Effector memory CD8-positive, alpha-beta T cell (primary cell): Measurements from ENCODE around the gene MINDY3.
A peak's percentile ranks its signal among the peaks of the same experiment; 100 is the strongest.
"Not testable (repeated sequence)": the region's sequence is repeated elsewhere in the genome, so short reads cannot be mapped to it uniquely, and the experiment has no call there.

ENCODE experiments used
- ATAC-seq: fragments of 150-1000 bp; cut with Tn5 transposase; replicated peaks from 2 replicates; pipeline ENCODE4 v1.10.0; 2021; ENCODE audit warnings: mild to moderate bottlenecking, moderate library complexity
- DNase-seq, 3 experiments: peaks; one replicate each; pipeline ENCODE4 v3.0.0; 2021
- H3K27ac Mint-ChIP-seq, 2 donors: one replicate each; pipeline ENCODE4 v1.8.0; 2022; ENCODE audit warnings: mild to moderate bottlenecking in 2 of 2, mixed read lengths in 2 of 2, moderate library complexity in 2 of 2
- H3K27me3 Mint-ChIP-seq, 2 donors: one replicate each; pipeline ENCODE4 v1.8.0; 2022; ENCODE audit warnings: mixed read lengths in 2 of 2
- H3K36me3 Mint-ChIP-seq: one replicate; pipeline ENCODE4 v1.8.0; 2022; ENCODE audit warnings: mild to moderate bottlenecking, moderate library complexity, mixed read lengths; ENCODE audit not compliant: insufficient read depth
- H3K4me1 Mint-ChIP-seq, 2 donors: one replicate each; pipeline ENCODE4 v1.8.0; 2022; ENCODE audit warnings: low read depth in 2 of 2, mixed read lengths in 2 of 2
- H3K4me3 Mint-ChIP-seq, 2 donors: one replicate each; pipeline ENCODE4 v1.8.0; 2022; ENCODE audit warnings: mild to moderate bottlenecking in 2 of 2, mixed read lengths in 2 of 2, moderate library complexity in 2 of 2
- H3K9me3 Mint-ChIP-seq, 2 donors: one replicate each; pipeline ENCODE4 v1.8.0; 2022; ENCODE audit warnings: mixed read lengths in 2 of 2

Gene MINDY3

DNA sequence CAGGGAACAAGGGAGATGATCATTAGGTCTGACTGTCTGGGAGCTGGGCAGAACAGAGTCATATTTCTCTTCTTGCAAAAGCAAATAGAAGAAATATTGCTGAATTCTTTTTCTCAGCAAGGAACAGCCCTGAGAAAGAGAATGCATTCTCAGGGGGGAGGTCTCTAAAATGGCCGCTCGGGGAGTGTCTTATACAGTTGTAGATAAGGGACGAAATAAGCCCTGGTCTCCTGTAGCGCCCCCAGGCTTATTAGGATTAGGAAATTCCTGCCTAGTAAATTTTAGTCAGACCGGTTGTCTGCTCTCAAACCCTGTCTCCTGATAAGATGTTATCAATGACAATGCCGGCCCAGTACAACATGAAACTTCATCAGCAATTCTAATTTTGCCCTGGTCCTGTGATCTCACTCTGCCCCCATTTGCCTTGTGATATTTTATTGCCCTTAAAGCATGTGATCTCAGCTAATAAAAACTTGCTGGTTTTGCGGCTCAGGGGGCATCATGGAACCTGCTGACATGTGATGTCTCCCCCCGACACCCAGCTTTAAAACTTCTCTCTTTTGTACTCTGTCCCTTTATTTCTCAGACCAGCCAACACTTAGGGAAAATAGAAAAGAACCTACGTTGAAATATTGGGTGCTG, 9.8 kb downstream of the MINDY3 start:
- H3K4me3 Mint-ChIP-seq, H3K27me3 Mint-ChIP-seq, ATAC-seq, DNase-seq, H3K27ac Mint-ChIP-seq: not testable (repeated sequence)
- H3K9me3 Mint-ChIP-seq = peaks cover 10 to 24% of the 10 kb centered on the region in 2 donors
- peaks cover 13 to 50% of the 10 kb centered on the region in 2 donors for H3K4me1 Mint-ChIP-seq
- peaks cover 11% of the 10 kb centered on the region for H3K36me3 Mint-ChIP-seq

DNA sequence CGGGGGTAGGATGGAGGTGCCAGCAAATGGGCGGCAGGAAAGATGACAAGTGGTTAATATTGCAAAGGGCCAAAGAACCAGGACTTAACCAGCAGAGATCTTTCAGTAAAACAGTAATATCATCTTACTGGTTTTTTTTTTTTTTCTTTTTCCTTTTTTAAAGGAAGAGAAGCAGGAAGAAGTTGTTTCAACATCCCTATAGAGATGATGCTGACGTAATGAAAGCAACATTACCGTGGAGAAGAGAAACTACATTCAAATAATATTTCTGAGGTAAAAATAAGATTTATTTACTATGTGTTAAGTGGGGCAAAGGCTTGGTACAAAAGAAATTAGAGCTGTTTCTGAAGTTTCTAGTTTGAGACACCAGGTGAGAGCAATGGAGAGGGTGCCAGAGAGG, 11.0 kb downstream of the MINDY3 start:
- H3K27ac Mint-ChIP-seq = no peak overlapping the region
- H3K9me3 Mint-ChIP-seq = peaks cover 10 to 24% of the 10 kb centered on the region in 2 donors
- peaks cover 13 to 40% of the 10 kb centered on the region in 2 donors for H3K4me1 Mint-ChIP-seq
- H3K4me3 Mint-ChIP-seq = no peak overlapping the region
- peaks cover 14% of the 10 kb centered on the region for H3K36me3 Mint-ChIP-seq
- DNase-seq (no peak), ATAC-seq (no peak)
- no peaks in the 10 kb centered on the region for H3K27me3 Mint-ChIP-seq

DNA sequence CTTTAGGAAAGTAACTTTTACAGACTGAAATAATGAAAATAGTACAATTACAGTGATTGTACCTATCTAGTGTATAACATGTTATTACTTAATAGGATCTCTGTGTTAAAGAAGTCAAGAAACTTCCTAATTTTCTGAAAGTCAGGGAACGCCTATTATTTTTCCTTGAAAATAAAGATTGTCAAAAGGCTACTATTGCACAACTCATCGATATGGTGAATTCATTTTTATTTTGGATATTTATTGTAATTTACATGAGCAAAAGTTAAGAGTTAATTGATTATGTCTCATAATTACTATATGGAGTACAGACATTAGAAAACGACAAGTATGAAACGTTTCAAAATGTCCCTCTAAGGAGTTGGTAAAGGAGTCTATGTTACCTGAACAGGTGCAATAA, 12.8 kb downstream of the MINDY3 start:
- Mint-ChIP-seq H3K4me3 (no peak overlapping the region), H3K36me3 (peaks cover 20% of the 10 kb centered on the region), H3K4me1 (peaks cover 16 to 49% of the 10 kb centered on the region in 2 donors)

DNA sequence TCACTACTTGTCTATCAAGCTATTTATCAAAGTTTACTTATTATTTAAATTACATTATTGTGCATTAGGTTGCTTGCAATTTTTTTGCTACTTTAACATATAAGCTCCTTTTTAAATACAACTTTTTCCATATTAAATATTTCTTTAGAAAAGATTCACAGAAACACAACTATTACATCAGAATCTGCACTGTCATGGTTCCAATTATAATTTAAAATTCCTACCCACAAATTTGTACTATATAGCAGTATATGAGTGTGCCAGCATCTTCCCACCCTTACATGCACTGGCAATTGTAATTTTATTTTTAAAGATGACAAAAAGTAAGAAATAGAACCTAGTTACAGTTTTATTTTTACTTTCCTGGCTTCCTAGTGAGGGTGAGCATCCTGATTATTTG, 15.8 kb downstream of the MINDY3 start:
- no peak for DNase-seq
- H3K9me3 Mint-ChIP-seq = no peaks in the 10 kb centered on the region
- H3K4me1 Mint-ChIP-seq = peaks cover 6 to 28% of the 10 kb centered on the region in 2 donors
- no peak for ATAC-seq
- no peak overlapping the region for H3K27ac Mint-ChIP-seq
- H3K4me3 Mint-ChIP-seq = no peak overlapping the region
- H3K36me3 Mint-ChIP-seq = peaks cover 20% of the 10 kb centered on the region
- no peaks in the 10 kb centered on the region for H3K27me3 Mint-ChIP-seq

More for the DNA sequence above, 12.8 kb downstream of the MINDY3 start:
- peaks cover 10 to 24% of the 10 kb centered on the region in 2 donors for H3K9me3 Mint-ChIP-seq
- no peaks in the 10 kb centered on the region for H3K27me3 Mint-ChIP-seq
- no peak for DNase-seq
- no peak for ATAC-seq
- H3K27ac Mint-ChIP-seq = no peak overlapping the region

DNA sequence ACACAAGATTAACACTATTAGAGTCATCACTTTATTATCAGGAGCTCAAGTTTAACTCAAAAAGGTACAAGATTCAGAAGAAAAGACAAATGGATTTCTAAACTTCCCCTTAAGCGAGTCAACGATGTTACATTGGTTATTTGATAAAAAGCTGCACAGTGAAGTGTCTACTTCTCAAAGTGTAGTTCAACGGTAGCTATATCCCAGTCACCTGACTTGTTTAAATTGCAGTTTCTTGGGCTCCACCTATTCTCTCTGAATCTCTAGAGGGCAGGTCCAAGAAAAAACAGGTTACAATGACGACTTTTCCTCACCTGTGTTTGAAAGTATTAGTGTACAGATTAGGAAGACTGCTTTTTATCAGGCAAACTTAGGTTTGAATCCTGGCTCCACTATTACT, 16.6 kb downstream of the MINDY3 start:
- ATAC-seq = no peak
- no peaks in the 10 kb centered on the region for H3K27me3 Mint-ChIP-seq
- no peak overlapping the region for H3K4me3 Mint-ChIP-seq
- no peak for DNase-seq
- no peaks in the 10 kb centered on the region for H3K9me3 Mint-ChIP-seq
- peaks cover 20% of the 10 kb centered on the region for H3K36me3 Mint-ChIP-seq
- peaks cover 4 to 27% of the 10 kb centered on the region in 2 donors for H3K4me1 Mint-ChIP-seq
- peak overlapping the region in 1 of 2 donors; percentile 38 for H3K27ac Mint-ChIP-seq

DNA sequence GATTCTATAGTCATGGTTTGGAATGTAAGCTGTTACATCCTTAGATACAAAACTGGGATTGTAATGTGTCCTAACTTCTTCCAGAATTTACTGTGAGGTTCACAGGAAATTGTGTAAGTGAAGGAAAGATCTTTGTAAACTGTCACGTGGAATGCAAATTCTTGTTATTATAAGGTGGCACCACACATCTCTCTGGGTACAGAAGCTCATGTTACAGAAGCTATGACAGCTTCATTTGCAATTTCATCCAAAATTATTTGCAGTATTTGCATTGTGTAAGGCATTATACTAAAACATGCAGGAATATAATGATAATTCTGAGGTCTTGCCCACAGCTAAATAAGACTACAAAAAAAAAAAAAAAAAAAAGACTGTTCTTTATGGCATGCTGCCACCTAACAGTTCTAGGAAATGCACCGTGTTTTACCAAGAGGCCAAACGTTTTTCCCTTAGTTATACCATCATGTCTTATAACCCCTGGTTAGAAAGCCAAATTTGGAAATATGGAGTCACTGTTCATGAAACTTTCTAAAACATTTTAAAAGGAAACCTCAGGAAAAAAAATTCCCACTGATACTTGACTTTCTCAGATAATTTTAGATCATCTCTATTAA, 17.6 kb downstream of the MINDY3 start:
- H3K36me3 Mint-ChIP-seq = peaks cover 20% of the 10 kb centered on the region
- H3K27ac Mint-ChIP-seq = peak overlapping the region; percentile 13 to 32
- DNase-seq (no peak), ATAC-seq (no peak)
- H3K4me1 Mint-ChIP-seq = peaks cover 3 to 26% of the 10 kb centered on the region in 2 donors
- no peaks in the 10 kb centered on the region for H3K27me3 Mint-ChIP-seq
- no peaks in the 10 kb centered on the region for H3K9me3 Mint-ChIP-seq
- H3K4me3 Mint-ChIP-seq = no peak overlapping the region

DNA sequence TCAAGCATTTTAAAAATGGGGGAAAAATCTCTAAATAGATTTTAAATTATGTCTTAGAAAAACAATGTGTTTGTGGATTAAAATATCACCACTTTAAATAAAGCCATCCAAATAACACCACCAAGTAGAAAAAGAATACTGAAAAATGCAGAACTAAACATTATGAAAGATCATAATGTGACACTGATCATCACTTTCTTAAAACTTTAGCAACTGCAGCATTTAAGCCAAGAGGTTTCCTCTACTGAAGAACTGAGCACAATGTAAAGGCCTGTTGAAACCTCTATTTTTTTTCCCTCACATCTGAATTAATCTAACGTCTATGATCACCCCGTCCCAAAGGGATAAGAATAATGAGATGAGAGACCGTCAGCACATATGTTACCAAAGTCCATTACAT, 18.6 kb downstream of the MINDY3 start:
- H3K36me3 Mint-ChIP-seq = peaks cover 16% of the 10 kb centered on the region
- no peak for ATAC-seq
- H3K9me3 Mint-ChIP-seq = no peaks in the 10 kb centered on the region
- DNase-seq = no peak
- H3K4me1 Mint-ChIP-seq = peaks cover 2 to 26% of the 10 kb centered on the region in 2 donors
- peak overlapping the region in 1 of 2 donors; percentile 10 for H3K27ac Mint-ChIP-seq
- no peak overlapping the region for H3K4me3 Mint-ChIP-seq
- H3K27me3 Mint-ChIP-seq = no peaks in the 10 kb centered on the region

DNA sequence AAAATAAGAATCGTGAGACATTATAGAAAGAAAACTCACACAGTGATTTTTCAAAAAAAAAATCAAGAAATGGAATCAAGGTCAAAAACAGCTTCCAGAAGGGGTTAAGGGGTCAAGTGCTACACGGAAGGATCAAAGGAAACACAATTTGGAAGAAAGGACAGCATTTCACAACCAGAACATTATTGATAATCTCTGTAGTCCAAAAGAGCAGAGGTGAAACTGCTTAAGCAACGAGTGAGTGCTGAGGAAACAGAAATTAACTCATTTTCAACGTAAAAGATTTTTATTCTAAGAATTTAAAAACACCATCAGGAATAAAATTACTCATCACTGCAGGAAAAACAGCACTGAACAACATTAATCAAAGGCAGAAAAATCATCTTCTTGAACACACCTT, 23.5 kb downstream of the MINDY3 start:
- peaks cover 7% of the 10 kb centered on the region for H3K36me3 Mint-ChIP-seq
- H3K9me3 Mint-ChIP-seq = no peaks in the 10 kb centered on the region
- no peaks in the 10 kb centered on the region for H3K27me3 Mint-ChIP-seq
- peaks cover 4 to 12% of the 10 kb centered on the region in 2 donors for H3K4me1 Mint-ChIP-seq
- no peak overlapping the region for H3K27ac Mint-ChIP-seq
- H3K4me3 Mint-ChIP-seq = no peak overlapping the region
- ATAC-seq (no peak), DNase-seq (no peak)

DNA sequence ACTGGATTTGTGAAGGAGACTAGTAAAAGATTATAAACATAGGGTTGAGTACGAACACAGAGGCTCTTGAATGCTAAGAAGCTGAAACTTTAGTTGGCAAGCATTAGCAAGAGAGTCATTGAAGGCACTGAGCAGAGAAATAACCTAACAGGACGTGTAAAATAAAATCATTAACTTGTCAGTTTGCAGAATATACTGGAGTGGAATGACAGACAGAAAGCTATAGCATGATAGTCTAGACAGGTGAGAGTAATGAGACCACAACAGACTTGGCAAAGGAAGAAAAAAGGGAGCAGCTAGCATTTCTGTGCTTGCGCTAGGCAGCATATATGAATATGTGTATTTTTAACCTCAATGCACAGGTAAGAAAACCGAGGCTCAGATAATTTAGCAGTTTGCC, 30.8 kb downstream of the MINDY3 start:
- ATAC-seq = no peak
- no peaks in the 10 kb centered on the region for H3K9me3 Mint-ChIP-seq
- peaks cover 17% of the 10 kb centered on the region for H3K36me3 Mint-ChIP-seq
- no peak for DNase-seq
- H3K4me3 Mint-ChIP-seq = no peak overlapping the region
- H3K27ac Mint-ChIP-seq = no peak overlapping the region
- H3K4me1 Mint-ChIP-seq = peaks cover 7 to 17% of the 10 kb centered on the region in 2 donors
- H3K27me3 Mint-ChIP-seq = no peaks in the 10 kb centered on the region

DNA sequence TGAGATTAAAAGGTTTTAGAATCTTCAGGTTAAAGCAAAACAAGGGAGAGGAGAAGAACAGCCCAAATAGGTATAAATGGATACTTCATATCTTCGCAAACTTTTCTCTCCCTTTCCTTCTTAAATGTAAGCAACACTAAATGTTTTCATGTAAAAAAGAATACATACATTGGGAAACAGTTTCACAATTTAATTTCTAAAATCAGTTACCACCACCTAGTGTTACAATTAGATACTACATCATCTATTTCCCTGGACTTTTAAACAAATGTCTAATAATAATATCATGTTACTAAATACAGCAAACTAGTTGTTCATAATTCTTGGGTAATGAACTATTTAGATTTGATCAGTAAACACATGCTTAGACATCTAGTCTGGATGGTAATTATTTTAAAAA, 35.8 kb downstream of the MINDY3 start:
- Mint-ChIP-seq H3K4me1 (peaks cover 0 to 8% of the 10 kb centered on the region in 2 donors), H3K4me3 (no peak overlapping the region), H3K9me3 (no peaks in the 10 kb centered on the region), H3K27me3 (no peaks in the 10 kb centered on the region), H3K27ac (no peak overlapping the region), H3K36me3 (peaks cover 24% of the 10 kb centered on the region)
- DNase-seq (no peak), ATAC-seq (no peak)

DNA sequence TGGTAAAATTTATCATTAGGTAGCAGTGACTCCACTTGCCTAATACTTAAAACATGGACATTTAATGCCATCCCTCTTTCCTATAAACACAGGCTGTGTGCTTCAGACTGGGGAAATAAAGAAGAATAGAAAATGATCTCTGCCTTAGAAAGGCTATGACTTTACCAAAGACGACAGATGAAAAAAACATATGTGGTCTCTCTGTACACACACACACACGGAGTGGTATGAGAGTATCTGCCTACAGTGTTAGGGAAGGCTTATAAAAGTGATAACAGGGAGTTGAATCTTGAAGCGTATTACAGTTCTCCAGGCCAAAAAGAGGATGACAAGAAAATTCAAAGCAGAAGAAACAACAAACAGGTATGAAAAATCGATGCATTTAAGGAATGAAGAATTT, 38.2 kb downstream of the MINDY3 start:
- no peak overlapping the region for H3K4me3 Mint-ChIP-seq
- ATAC-seq (no peak), DNase-seq (no peak)
- H3K27me3 Mint-ChIP-seq = no peaks in the 10 kb centered on the region
- no peak overlapping the region for H3K27ac Mint-ChIP-seq
- H3K4me1 Mint-ChIP-seq = peaks cover 2 to 14% of the 10 kb centered on the region in 2 donors
- H3K9me3 Mint-ChIP-seq = no peaks in the 10 kb centered on the region
- peaks cover 20% of the 10 kb centered on the region for H3K36me3 Mint-ChIP-seq

DNA sequence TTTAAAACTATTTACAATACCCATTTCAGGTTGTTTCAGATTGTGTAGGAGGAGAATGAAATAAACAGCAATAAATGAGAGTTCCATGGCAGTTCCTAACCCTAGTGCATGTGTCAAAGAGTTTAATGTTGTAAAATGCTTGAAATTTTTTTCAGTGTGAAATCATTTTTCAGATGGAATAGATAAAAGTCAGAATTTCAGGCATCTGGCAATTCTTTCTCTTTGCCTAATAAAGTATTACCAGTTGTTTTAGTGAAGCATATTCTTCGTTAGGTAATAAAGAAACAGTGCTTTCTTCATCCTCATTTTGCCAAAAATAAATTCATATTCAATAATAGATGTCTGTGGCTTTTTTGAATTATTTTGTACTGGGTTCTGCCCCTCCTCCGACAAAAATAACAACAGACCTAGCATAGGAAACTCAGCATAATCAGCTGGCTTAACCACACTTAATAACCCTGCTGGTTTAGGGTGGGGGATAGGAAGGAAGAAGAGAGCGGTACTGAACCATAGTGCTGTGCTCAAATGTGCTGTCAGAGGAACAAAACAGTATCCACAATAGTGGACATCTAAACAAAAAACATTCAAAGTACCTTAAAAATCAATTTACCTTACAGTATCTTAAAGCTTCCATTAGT, 39.1 kb downstream of the MINDY3 start:
- Mint-ChIP-seq H3K4me1 (peaks cover 2 to 14% of the 10 kb centered on the region in 2 donors), H3K36me3 (peaks cover 21% of the 10 kb centered on the region), H3K9me3 (no peaks in the 10 kb centered on the region), H3K4me3 (no peak overlapping the region), H3K27me3 (no peaks in the 10 kb centered on the region), H3K27ac (no peak overlapping the region)
- ATAC-seq (no peak), DNase-seq (no peak)

DNA sequence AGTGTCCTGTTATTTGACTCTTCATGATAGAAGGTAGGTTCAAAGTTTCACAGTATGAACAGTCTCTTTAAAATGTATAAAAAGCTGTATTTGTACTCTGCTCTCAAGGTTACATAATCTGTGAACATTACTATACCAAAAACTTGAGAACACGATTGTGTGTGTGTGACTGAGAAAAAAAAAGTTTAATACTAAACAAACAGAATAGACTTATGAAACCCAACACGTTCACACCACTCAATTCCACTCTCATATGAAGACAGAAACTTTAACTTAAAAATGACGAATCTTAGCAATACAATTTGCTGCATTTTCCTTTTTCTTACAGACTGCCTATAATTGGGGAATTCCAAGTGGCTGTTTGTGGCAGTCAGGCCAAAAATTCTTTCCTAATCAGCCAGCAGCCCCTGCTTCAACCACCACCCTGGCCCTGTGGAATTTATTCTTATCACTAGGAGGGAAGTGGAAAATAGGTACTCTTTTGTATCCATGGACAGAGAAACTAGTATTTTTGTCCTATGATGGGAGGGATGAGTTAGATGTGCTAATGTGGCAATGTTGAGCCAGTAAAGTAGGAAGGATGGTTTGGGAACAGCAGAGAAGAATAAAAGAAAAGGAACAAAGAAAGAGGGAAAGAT, 42.8 kb downstream of the MINDY3 start:
- Mint-ChIP-seq H3K4me3 (no peak overlapping the region), H3K27ac (no peak overlapping the region)
- ATAC-seq = no peak

More for the DNA sequence above, 42.8 kb downstream of the MINDY3 start:
- H3K4me1 Mint-ChIP-seq = peaks cover 2 to 15% of the 10 kb centered on the region in 2 donors
- DNase-seq = no peak
- peaks cover 24% of the 10 kb centered on the region for H3K36me3 Mint-ChIP-seq
- H3K9me3 Mint-ChIP-seq = no peaks in the 10 kb centered on the region
- no peaks in the 10 kb centered on the region for H3K27me3 Mint-ChIP-seq
